Brain microvascular endothelial cell (primary cell): ENCODE results near the gene QRICH2.
"Not testable (repeated sequence)": the region's sequence is repeated elsewhere in the genome, so short reads cannot be mapped to it uniquely, and the experiment has no call there.

ENCODE experiments used
- DNase-seq: peaks from one replicate; pipeline ENCODE4 v3.0.0-alpha.2; 2020
- H3K27ac ChIP-seq: fragments of 250-450 bp; sonication (Bioruptor Pico); 2 replicates; pipeline ENCODE4 v1.5.1; 2020; ENCODE audit warnings: mild to moderate bottlenecking, moderate library complexity
- H3K27me3 ChIP-seq: fragments of 250-450 bp; sonication (Bioruptor Pico); replicated peaks from 2 replicates; pipeline ENCODE4 v1.5.1; 2020; ENCODE audit warnings: mild to moderate bottlenecking
- H3K36me3 ChIP-seq: fragments of 250-450 bp; sonication (Bioruptor Pico); replicated peaks from 2 replicates; pipeline ENCODE4 v1.5.1; 2020; ENCODE audit warnings: mild to moderate bottlenecking
- H3K4me3 ChIP-seq: 2 replicates; pipeline ENCODE4 v1.5.1; 2011; ENCODE audit warnings: low read depth, mild to moderate bottlenecking, control low read depth, low read length, moderate library complexity
- CTCF ChIP-seq: IDR thresholded peaks from 2 replicates; pipeline ENCODE4 v1.5.1; 2011; ENCODE audit warnings: low read depth, mild to moderate bottlenecking, moderate library complexity, low read length, control low read depth, inconsistent platforms; ENCODE audit errors: missing control alignments
- in situ Hi-C: cut with HindIII; loops from 2 replicates; pipeline ENCODE4 v1.10.0; 2017; ENCODE audit warnings: low sequenced_read_pairs, low pct_ligation_motif_present

The QRICH2 gene

GRCh38 chr17:76307299-76307965 lies 644 bp downstream of the QRICH2 start:
- no peak for TF ChIP-seq CTCF
- Histone ChIP-seq H3K27ac (no peak overlapping the region), H3K36me3 (peaks cover 26% of the 10 kb centered on the region), H3K4me3 (no peak overlapping the region), H3K27me3 (no peaks in the 10 kb centered on the region)
- in situ Hi-C loops = no loop called here
- DNase-seq = no peak

- H3K27ac ChIP-seq, H3K4me3 ChIP-seq, H3K27me3 ChIP-seq, DNase-seq, in situ Hi-C loops: not testable (repeated sequence)
- H3K36me3 ChIP-seq = peaks cover 12% of the 10 kb centered on the region
Measured at GRCh38 chr17:76305135-76305454, 3.0 kb downstream of the QRICH2 start.

GRCh38 chr17:76304226-76305134 lies 3.6 kb downstream of the QRICH2 start:
- no peaks in the 10 kb centered on the region for H3K27me3 ChIP-seq
- no peak for DNase-seq
- TF ChIP-seq CTCF = no peak
- no peak overlapping the region for H3K27ac ChIP-seq
- H3K36me3 ChIP-seq = peaks cover 12% of the 10 kb centered on the region
- H3K4me3 ChIP-seq = no peak overlapping the region
- in situ Hi-C loops = no loop called here

- DNase-seq = no peak
- Histone ChIP-seq H3K27ac (no peak overlapping the region), H3K36me3 (peaks cover 7% of the 10 kb centered on the region), H3K27me3 (no peaks in the 10 kb centered on the region), H3K4me3 (no peak overlapping the region)
- TF ChIP-seq CTCF = no peak
- in situ Hi-C loops = no loop called here
Measured at GRCh38 chr17:76297436-76297835, 10.6 kb downstream of the QRICH2 start.

GRCh38 chr17:76296889-76297288 lies 11.2 kb downstream of the QRICH2 start:
- no peak overlapping the region for H3K4me3 ChIP-seq
- TF ChIP-seq CTCF = no peak
- no peak for DNase-seq
- in situ Hi-C loops = no loop called here
- H3K36me3 ChIP-seq = peaks cover 7% of the 10 kb centered on the region
- no peak overlapping the region for H3K27ac ChIP-seq
- H3K27me3 ChIP-seq = no peaks in the 10 kb centered on the region

GRCh38 chr17:76296186-76296585 lies 11.9 kb downstream of the QRICH2 start:
- TF ChIP-seq CTCF = no peak
- Histone ChIP-seq H3K27me3 (no peaks in the 10 kb centered on the region), H3K36me3 (peaks cover 10% of the 10 kb centered on the region), H3K4me3 (no peak overlapping the region), H3K27ac (no peak overlapping the region)
- DNase-seq = no peak
- in situ Hi-C loops = no loop called here
